Thyroid gland (tissue), 4 donors: Measurements from ENCODE around the gene NGDN. TPM values are rescaled to one million over a fixed set of nuclear protein-coding genes. Genes with fewer than 3 reads are reported as not detected.

Experiments used
- DNase-seq, 2 donors: peaks; one replicate each; pipeline ENCODE4 v3.0.0-alpha.2; 2019
- H3K27ac ChIP-seq, 3 donors: fragments of 200-600 bp; sonication (generic); 1 replicate in 2 of 3; 2 replicates in 1 of 3; pipeline ENCODE4 v1.5.1; 2016 to 2019; ENCODE audit warnings: mild to moderate bottlenecking in 1 of 3, moderate library complexity in 1 of 3
- H3K27me3 ChIP-seq: fragments of 200-600 bp; sonication (generic); one replicate; pipeline ENCODE4 v1.5.1; 2019
- H3K36me3 ChIP-seq, 2 donors: fragments of 200-600 bp; sonication (generic); one replicate each; pipeline ENCODE4 v1.5.1; 2016 to 2019
- H3K4me1 ChIP-seq, 2 donors: fragments of 200-600 bp; sonication (generic); one replicate each; pipeline ENCODE4 v1.5.1; 2017 to 2019
- H3K4me3 ChIP-seq, 3 donors: fragments of 200-600 bp; sonication (generic); replicated peaks in 1 of 3; 1 replicate in 2 of 3; 2 replicates in 1 of 3; pipeline ENCODE4 v1.5.1; 2016; ENCODE audit warnings: mild to moderate bottlenecking in 1 of 3
- H3K9me3 ChIP-seq: fragments of 200-600 bp; sonication (generic); one replicate; pipeline ENCODE4 v1.5.1; 2017
- POLR2A ChIP-seq, 2 donors: fragments of 450-650 bp; IDR thresholded peaks; one replicate each; pipeline ENCODE4 v1.6.1; 2017; ENCODE audit warnings: antibody characterized with exemption in 2 of 2, mild to moderate bottlenecking in 2 of 2, moderate library complexity in 1 of 2
- WGBS, 2 donors: methylation state at CpG; one replicate each; pipeline ENCODE4 v1.1.5; 2017; 5-methylcytosine and 5-hydroxymethylcytosine counted together
- intact Hi-C: fragments of 100-400 bp; cut with DNase I; formaldehyde crosslinking; loops from one replicate; pipeline ENCODE4 v1.15.1; 2023
- total RNA-seq, 4 donors: library from RNA; depleted of rRNA; stranded (reverse); fragments of >200 nt; gene quantifications; one replicate each; pipeline ENCODE4 v1.2.3, GENCODE V29; 2016
- TF ChIP-seq, protein P1 (sequence below), 6 experiments: fragments of 200-600 bp in 3 of 6; fragments of 450-650 bp in 3 of 6; sonication (generic) in 3 of 6; IDR thresholded peaks; one replicate each; pipeline ENCODE4 v1.5.1; 2016 to 2019; ENCODE audit warnings: antibody characterized with exemption in 6 of 6, mild to moderate bottlenecking in 2 of 6, inconsistent platforms in 1 of 6, moderate library complexity in 1 of 6

Gene NGDN
- total RNA-seq, 4 donors from 2014 or later: 31.3 to 51.1 (median 39.7) TPM

GRCh38 chr14:23428686-23429495 lies 40.6 kb upstream of the NGDN start:
- WGBS, 2 donors: 87 to 95% methylated on average over 8 to 11 of the region's 13 CpGs
- no peaks in the 10 kb centered on the region for H3K9me3 ChIP-seq
- no peak for DNase-seq
- no peaks in the 10 kb centered on the region for H3K36me3 ChIP-seq
- TF ChIP-seq POLR2A (IDR thresholded peaks at IDR 0.05): no peak
- TF ChIP-seq, protein P1, sequence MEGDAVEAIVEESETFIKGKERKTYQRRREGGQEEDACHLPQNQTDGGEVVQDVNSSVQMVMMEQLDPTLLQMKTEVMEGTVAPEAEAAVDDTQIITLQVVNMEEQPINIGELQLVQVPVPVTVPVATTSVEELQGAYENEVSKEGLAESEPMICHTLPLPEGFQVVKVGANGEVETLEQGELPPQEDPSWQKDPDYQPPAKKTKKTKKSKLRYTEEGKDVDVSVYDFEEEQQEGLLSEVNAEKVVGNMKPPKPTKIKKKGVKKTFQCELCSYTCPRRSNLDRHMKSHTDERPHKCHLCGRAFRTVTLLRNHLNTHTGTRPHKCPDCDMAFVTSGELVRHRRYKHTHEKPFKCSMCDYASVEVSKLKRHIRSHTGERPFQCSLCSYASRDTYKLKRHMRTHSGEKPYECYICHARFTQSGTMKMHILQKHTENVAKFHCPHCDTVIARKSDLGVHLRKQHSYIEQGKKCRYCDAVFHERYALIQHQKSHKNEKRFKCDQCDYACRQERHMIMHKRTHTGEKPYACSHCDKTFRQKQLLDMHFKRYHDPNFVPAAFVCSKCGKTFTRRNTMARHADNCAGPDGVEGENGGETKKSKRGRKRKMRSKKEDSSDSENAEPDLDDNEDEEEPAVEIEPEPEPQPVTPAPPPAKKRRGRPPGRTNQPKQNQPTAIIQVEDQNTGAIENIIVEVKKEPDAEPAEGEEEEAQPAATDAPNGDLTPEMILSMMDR (IDR thresholded peaks at IDR 0.05): no peak
- intact Hi-C loops: no loop called here
- H3K4me3 ChIP-seq: no peak overlapping the region
- H3K27ac ChIP-seq: no peak overlapping the region
- H3K4me1 ChIP-seq: no peaks in the 10 kb centered on the region
- H3K27me3 ChIP-seq: no peaks in the 10 kb centered on the region

DNA sequence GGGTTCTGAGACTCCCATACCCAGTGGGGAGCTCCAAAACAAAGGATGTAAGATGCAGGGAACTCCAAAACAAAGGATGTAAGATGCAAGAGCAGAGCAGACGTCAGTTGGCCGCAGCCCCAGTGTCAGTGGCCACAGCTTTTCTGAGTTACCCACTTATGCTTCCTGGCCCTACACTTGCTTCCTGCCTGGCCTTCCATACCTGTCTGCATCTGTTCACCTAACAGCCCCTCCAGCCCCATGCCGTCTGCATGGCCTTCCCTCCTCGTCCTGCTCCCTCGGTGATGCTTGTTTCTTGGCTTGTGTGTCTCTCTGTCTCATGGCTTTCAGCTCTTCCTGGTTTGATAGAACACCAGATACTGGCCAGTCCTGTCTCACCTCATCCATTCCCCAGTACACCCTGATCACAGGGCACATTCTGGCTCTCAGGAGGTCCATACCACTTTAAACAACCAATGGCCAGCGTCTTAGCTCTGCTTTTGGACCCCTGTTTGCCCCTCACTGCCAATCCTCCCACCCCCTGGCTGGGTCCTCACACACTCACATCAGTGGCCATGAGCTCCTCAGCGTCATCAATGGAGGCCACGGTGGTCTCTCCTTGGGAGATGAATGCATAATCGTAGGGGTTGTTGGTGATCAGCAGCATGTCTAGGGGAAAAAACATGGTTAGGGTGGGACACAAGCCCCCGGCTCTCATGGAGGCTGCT lies 39.3 kb upstream of the NGDN start:
- H3K27ac ChIP-seq: no peak overlapping the region
- no peaks in the 10 kb centered on the region for H3K4me1 ChIP-seq
- H3K27me3 ChIP-seq: no peaks in the 10 kb centered on the region
- TF ChIP-seq, protein P1 (IDR thresholded peaks at IDR 0.05): no peak
- no peak for TF ChIP-seq POLR2A (IDR thresholded peaks at IDR 0.05)
- DNase-seq: no peak
- 83 to 88% methylated on average over 10 of the region's 10 CpGs for WGBS, 2 donors
- H3K4me3 ChIP-seq: no peak overlapping the region
- no peaks in the 10 kb centered on the region for H3K9me3 ChIP-seq
- intact Hi-C loops: no loop called here
- H3K36me3 ChIP-seq: no peaks in the 10 kb centered on the region

GRCh38 chr14:23430723-23431085 lies 38.8 kb upstream of the NGDN start:
- DNase-seq: no peak
- no peaks in the 10 kb centered on the region for H3K27me3 ChIP-seq
- no peaks in the 10 kb centered on the region for H3K4me1 ChIP-seq
- no peaks in the 10 kb centered on the region for H3K9me3 ChIP-seq
- H3K36me3 ChIP-seq: no peaks in the 10 kb centered on the region
- H3K4me3 ChIP-seq: no peak overlapping the region
- WGBS, 2 donors: 47 to 50% methylated on average over 2 of the region's 2 CpGs
- H3K27ac ChIP-seq: no peak overlapping the region
- TF ChIP-seq POLR2A (IDR thresholded peaks at IDR 0.05): no peak
- TF ChIP-seq, protein P1 (IDR thresholded peaks at IDR 0.05): no peak
- intact Hi-C loops: no loop called here

DNA sequence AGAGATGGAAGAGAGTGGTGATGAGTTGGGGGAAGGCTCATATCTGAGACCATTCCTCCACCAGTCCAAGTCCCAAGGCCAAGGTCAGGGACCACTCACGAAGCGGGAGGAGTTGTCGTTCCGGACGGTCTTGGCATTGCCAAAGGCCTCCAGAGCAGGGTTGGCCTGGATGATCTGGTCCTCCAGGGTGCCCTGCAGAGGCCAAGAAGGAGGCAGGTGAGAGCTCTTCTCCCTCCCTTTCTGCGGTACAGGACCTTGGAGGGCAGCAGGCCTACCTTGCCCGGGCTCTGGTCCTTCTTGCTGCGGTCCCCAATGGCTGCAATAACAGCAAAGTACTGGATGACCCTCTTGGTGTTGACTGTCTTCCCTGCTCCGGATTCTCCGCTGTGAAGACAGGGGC lies 38.0 kb upstream of the NGDN start:
- TF ChIP-seq POLR2A (IDR thresholded peaks at IDR 0.05): no peak
- TF ChIP-seq, protein P1 (IDR thresholded peaks at IDR 0.05): no peak
- no peak overlapping the region for H3K4me3 ChIP-seq
- intact Hi-C loops: no loop called here
- no peaks in the 10 kb centered on the region for H3K9me3 ChIP-seq
- DNase-seq: no peak
- H3K36me3 ChIP-seq: no peaks in the 10 kb centered on the region
- H3K27me3 ChIP-seq: no peaks in the 10 kb centered on the region
- WGBS, 2 donors: 90 to 94% methylated on average over 9 to 10 of the region's 10 CpGs
- peaks cover 0 to 4% of the 10 kb centered on the region in 2 donors for H3K4me1 ChIP-seq
- H3K27ac ChIP-seq: no peak overlapping the region
